K562 treated with DMSO at 1 percent for 4 hours (cell line): ENCODE data around the gene TSPAN1. TPM values are rescaled to one million over a fixed set of nuclear protein-coding genes. Genes with fewer than 3 reads are reported as not detected.

Experiments used
- total RNA-seq: library from RNA; unstranded; fragments of 300-600 nt; gene quantifications from 2 replicates; pipeline ENCODE4 v1.2.3, GENCODE V29; 2022; ENCODE audit not compliant: insufficient read depth

The TSPAN1 gene
- total RNA-seq: not detected in 2 replicates

DNA sequence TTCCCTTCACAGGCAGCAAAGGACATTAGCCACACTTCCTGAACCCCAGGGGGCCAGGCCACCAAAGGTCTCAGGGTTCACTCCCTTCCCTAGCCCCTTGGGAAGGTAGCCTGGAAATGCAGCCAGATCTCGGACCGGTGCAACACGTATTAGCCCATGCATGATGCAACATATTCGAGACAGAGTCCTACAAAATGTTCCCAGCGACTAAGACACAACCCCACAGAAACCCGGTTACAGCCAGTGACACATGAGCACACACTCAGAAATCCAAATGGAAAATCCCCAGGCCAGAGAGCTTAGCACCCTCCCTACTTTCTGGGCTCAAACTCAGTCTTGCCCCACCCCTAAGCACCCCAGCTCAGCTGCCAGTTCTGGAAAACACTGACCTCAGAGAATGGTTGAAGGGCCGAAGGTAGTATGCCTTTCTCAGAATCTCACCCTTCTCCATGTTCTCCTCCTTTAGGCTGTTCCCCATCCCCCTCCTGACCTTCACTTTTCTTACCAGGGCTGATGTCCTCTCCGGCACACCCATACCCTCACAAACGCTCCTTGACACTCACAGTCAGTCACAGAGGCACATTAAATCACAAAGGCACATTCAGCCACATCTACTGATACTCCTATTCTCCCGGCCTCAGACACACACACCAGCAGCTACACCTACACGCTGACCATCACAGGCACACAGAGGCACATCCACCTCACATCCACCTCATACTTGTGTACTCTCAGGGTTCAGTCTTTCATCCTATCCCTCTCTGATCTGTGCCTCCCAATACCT is at the start of gene TSPAN1:
TSPAN1 (plus strand) TSS at position 640 of the 784 bp plus-strand sequence. CDS start 6,021 bp downstream, outside the sequence.

GRCh38 chr1:46132529-46133180 is 42.2 kb upstream of the TSPAN1 start, which contains the start of gene PIK3R3:
Gene PIK3R3, minus strand, starts transcription at chr1:46132629. Its CDS starts 677 bp downstream, at chr1:46131952.

DNA sequence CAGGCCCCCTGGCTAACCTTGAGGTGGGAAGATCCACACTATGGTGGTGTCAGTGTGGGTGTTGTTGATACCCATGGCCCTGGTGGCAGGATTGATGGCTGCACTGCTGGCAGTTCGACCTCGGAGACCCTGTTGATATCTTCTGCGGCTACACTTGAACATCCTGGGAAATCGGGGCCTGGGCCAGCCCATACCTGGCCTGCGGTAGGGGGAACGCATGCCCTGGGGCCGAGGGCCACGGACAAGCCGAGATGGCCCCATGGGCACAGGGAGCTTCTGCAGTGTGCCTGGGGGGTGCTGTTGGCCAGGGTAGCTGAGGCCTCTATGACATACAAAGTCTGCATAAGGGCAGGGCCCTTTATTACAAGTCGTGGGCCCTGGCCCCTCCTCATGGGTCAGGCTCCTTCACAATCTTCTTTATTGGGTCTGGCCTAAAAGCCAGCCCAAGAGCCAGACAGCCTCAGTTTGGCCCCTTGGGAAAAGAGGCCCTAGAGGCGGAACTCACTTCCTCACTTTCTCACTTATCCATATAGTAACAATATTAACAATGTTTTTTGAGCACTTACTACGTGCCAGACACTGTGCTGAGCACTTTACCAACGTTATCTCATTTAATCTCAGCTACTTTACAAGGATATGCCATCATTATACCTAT is 1.5 kb downstream of the TSPAN1 start, which contains the start of gene P3R3URF:
P3R3URF (minus strand) TSS at position 278 of the 655 bp plus-strand sequence; CDS start at position 261, 17 bp downstream.

DNA sequence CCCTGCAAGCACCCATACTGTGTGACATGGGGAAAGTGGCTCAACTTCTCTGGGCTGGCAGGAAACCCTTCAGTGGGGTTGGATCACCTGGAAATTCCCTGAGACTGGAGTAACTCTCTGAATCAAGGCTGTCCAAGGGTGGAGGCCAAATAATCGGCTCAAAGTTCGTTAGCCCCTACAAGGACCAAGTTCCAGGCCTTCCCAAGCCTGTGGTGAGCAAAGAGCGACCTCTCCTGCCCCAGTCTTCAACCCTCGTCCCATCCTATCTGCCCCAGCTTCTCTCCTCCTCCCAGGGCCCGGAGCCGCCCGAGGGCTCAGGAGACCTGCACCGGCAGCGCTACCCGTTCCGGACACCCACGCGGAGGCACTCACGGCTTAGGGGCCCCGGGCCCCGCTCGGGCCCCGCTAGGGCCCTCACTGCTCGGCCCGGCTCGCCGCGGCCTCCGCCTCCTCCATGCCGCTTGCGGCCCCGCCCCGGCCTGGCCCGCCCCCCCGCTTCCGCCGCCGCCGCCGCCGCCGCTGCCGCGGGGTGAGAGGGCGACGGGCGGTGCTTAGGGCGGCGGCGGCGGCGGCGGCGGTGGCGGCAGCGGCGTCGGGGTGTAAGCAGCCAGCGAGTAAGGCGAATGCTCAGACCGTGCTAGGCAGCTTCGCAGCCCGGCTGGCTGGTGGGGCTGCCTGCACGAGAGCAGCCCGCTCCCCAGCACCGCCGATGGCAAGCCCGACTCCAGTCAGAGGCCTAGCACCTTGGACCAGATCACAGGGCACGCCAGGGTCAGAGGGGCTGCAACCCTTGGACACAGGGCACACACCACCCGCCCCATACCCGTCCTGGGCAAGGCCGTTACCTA is 23.3 kb downstream of the TSPAN1 start, which contains the start of gene POMGNT1:
POMGNT1 (minus strand) TSS at position 471 of the 848 bp plus-strand sequence. CDS start 613 bp downstream, outside the sequence.

Other genes starting within 250 kb of the TSPAN1 start
- 5.2 and 7.7 TPM in 2 replicates for gene PIK3R3, start 42.5 kb upstream of the TSPAN1 start, total RNA-seq
- gene P3R3URF, start 1.4 kb downstream of the TSPAN1 start, total RNA-seq: not detected in 2 replicates
- gene POMGNT1, start 23.3 kb downstream of the TSPAN1 start, total RNA-seq: 30.6 and 35.1 TPM in 2 replicates
- 0.92 TPM in 1 of 2 replicates, not detected in the other for gene LURAP1, start 28.2 kb downstream of the TSPAN1 start, total RNA-seq
- gene RAD54L, start 72.7 kb downstream of the TSPAN1 start, total RNA-seq: 24.7 and 32.2 TPM in 2 replicates
- 58.0 and 63.0 TPM in 2 replicates for gene LRRC41, start 128.5 kb downstream of the TSPAN1 start, total RNA-seq
- 1,523 and 1,561 TPM in 2 replicates for gene UQCRH, start 128.6 kb downstream of the TSPAN1 start, total RNA-seq
- 44.1 and 45.7 TPM in 2 replicates for gene NSUN4, start 165.7 kb downstream of the TSPAN1 start, total RNA-seq
- gene FAAH, start 219.2 kb downstream of the TSPAN1 start, total RNA-seq: 0.59 and 6.1 TPM in 2 replicates